K562 (cell line): ENCODE data around the gene CDK9. TPM values are rescaled to one million over a fixed set of nuclear protein-coding genes. Genes with fewer than 3 reads are reported as not detected.

Experiments used
- ARID1B ChIP-seq: fragments of 450-650 bp; IDR thresholded peaks from 2 replicates; pipeline ENCODE4 v1.6.1; 2016; ENCODE audit warnings: antibody characterized with exemption, mild to moderate bottlenecking, inconsistent platforms
- E2F4 ChIP-seq: sonication (generic); formaldehyde crosslinking; IDR thresholded peaks from 2 replicates; pipeline ENCODE4 v1.8.0; 2022; ENCODE audit warnings: mild to moderate bottlenecking, low read depth, missing genetic modification reagents
- EGR1 ChIP-seq: fragments of 450-650 bp; conservative IDR thresholded peaks from 2 replicates; pipeline ENCODE4 v1.6.1; 2017; ENCODE audit warnings: mild to moderate bottlenecking
- EHMT2 ChIP-seq: fragments of 450-650 bp; IDR thresholded peaks from 2 replicates; pipeline ENCODE4 v1.6.1; 2018; ENCODE audit warnings: antibody characterized with exemption
- EP400 ChIP-seq: fragments of 450-650 bp; IDR thresholded peaks from 2 replicates; pipeline ENCODE4 v1.6.1; 2017; ENCODE audit warnings: antibody characterized with exemption, mild to moderate bottlenecking, moderate library complexity
- L3MBTL2 ChIP-seq: fragments of 450-650 bp; IDR thresholded peaks from 2 replicates; pipeline ENCODE4 v1.6.1; 2016; ENCODE audit warnings: mild to moderate bottlenecking, moderate library complexity
- NFRKB ChIP-seq: fragments of 450-650 bp; IDR thresholded peaks from 2 replicates; pipeline ENCODE4 v1.6.1; 2016; ENCODE audit warnings: low read depth
- USF2 ChIP-seq: sonication (generic); formaldehyde crosslinking; IDR thresholded peaks from 2 replicates; pipeline ENCODE4 v1.5.0; 2020; ENCODE audit warnings: missing genetic modification reagents
- ZNF165 ChIP-seq: fragments of 250-450 bp; sonication (Bioruptor Pico); IDR thresholded peaks from 2 replicates; pipeline ENCODE4 v1.4.0; 2020; ENCODE audit warnings: borderline replicate concordance
- polyA plus RNA-seq, 8 experiments: library from polyadenylated mRNA; depleted of rRNA in 4 of 8; stranded (reverse) in 5 of 8; unstranded in 3 of 8; fragments of >200 nt; fragmentation: Nextera tagmentation in 2 of 8; fragmentation: Illumina TruSeq in 1 of 8; extraction: Ambion mirVana in 2 of 8; extraction: Trizol in 1 of 8; gene quantifications; 2 replicates each; pipeline versions ENCODE4 v1.2.1 to v1.2.3, GENCODE V29; 2011 to 2014; ENCODE audit warnings: inconsistent platforms in 1 of 8, missing spikeins in 1 of 8
- total RNA-seq, 7 experiments: library from RNA; depleted of rRNA in 6 of 7; stranded (reverse); fragments of >200 nt in 6 of 7; fragmentation: Illumina TruSeq in 2 of 7; extraction: Trizol in 2 of 7; gene quantifications; 2 replicates each; pipeline versions ENCODE4 v1.2.1 to v1.2.3, GENCODE V29; 2011 to 2021; ENCODE audit warnings: low replicate concordance in 1 of 7

The CDK9 gene
- total and polyA plus RNA-seq, 9 of the 15 experiments (the other 6 are each of a cell fraction or from before 2014, with no cell fraction given), result 4.2 to 78.6 (median 33.0) TPM

GRCh38 chr9:127825319-127826051, 39.7 kb downstream of the CDK9 start (continued):
- TF ChIP-seq USF2 (CRISPR knock-in tag), result no peak
- no peak for TF ChIP-seq NFRKB
- no peak for TF ChIP-seq EGR1
- TF ChIP-seq ARID1B, result no peak; the same call in 1 of the 2 replicates
- TF ChIP-seq EHMT2, result no peak
- TF ChIP-seq ZNF165 (CRISPR knock-in tag), result no peak
- peak; percentile 56; the same call in 1 of the 2 replicates for TF ChIP-seq L3MBTL2
- no peak for TF ChIP-seq E2F4 (CRISPR knock-in tag)
- no peak for TF ChIP-seq EP400
